Hepatocyte (in vitro differentiated cells): ENCODE measurements around the gene C12orf42. TPM values are rescaled to one million over a fixed set of nuclear protein-coding genes. Genes with fewer than 3 reads are reported as not detected.
"Not testable (repeated sequence)": the region's sequence is repeated elsewhere in the genome, so short reads cannot be mapped to it uniquely, and the experiment has no call there.

ENCODE experiments used
- DNase-seq: peaks from one replicate; pipeline ENCODE4 v3.0.0-alpha.2; 2016; ENCODE audit warnings: low spot score
- H2AFZ ChIP-seq: fragments of 200-600 bp; sonication (generic); 2 replicates; pipeline ENCODE4 v1.6.0; 2016; ENCODE audit warnings: antibody characterized with exemption, mild to moderate bottlenecking
- H3K27ac ChIP-seq: fragments of 200-600 bp; sonication (generic); 2 replicates; pipeline ENCODE4 v1.5.1; 2016; ENCODE audit warnings: mild to moderate bottlenecking
- H3K27me3 ChIP-seq: fragments of 200-600 bp; sonication (generic); 2 replicates; pipeline ENCODE4 v1.6.1; 2016
- H3K36me3 ChIP-seq: fragments of 200-600 bp; sonication (generic); replicated peaks from 2 replicates; pipeline ENCODE4 v1.5.1; 2016; ENCODE audit warnings: low read depth; ENCODE audit not compliant: insufficient read depth
- H3K4me1 ChIP-seq: fragments of 200-600 bp; sonication (generic); 2 replicates; pipeline ENCODE4 v1.5.1; 2016; ENCODE audit warnings: mild to moderate bottlenecking, moderate library complexity; ENCODE audit not compliant: insufficient read depth
- H3K4me2 ChIP-seq: fragments of 200-600 bp; sonication (generic); 2 replicates; pipeline ENCODE4 v1.6.0; 2016
- H3K4me3 ChIP-seq: fragments of 200-600 bp; sonication (generic); 2 replicates; pipeline ENCODE4 v1.5.1; 2016; ENCODE audit warnings: mild to moderate bottlenecking
- H3K79me2 ChIP-seq: fragments of 200-600 bp; sonication (generic); 2 replicates; pipeline ENCODE4 v1.6.0; 2017; ENCODE audit warnings: mild to moderate bottlenecking
- H3K9me2 ChIP-seq: fragments of 200-600 bp; sonication (generic); replicated peaks from 2 replicates; pipeline ENCODE4 v1.6.0; 2017; ENCODE audit warnings: mild to moderate bottlenecking; ENCODE audit not compliant: insufficient read depth
- H3K9me3 ChIP-seq: fragments of 200-600 bp; sonication (generic); 2 replicates; pipeline ENCODE4 v1.5.1; 2016; ENCODE audit warnings: low read depth, mild to moderate bottlenecking
- H4K20me1 ChIP-seq: fragments of 200-600 bp; sonication (generic); 2 replicates; pipeline ENCODE4 v1.6.0; 2016; ENCODE audit warnings: mild to moderate bottlenecking; ENCODE audit not compliant: insufficient read depth, poor library complexity, severe bottlenecking
- EZH2 ChIP-seq: fragments of 200-600 bp; sonication (generic); IDR thresholded peaks from 2 replicates; pipeline ENCODE4 v1.6.1; 2016; ENCODE audit warnings: antibody characterized with exemption, mild to moderate bottlenecking, borderline replicate concordance
- EZH2phosphoT487 ChIP-seq: fragments of 200-600 bp; sonication (generic); IDR thresholded peaks from one replicate; pipeline ENCODE4 v1.6.1; 2018; ENCODE audit warnings: antibody characterized with exemption, mild to moderate bottlenecking, low read depth, moderate library complexity; ENCODE audit not compliant: unreplicated experiment, severe bottlenecking
- WGBS: methylation state at CpG from one replicate; pipeline ENCODE4 v1.1.6; 2016; ENCODE audit warnings: low lambda C conversion rate; ENCODE audit errors: missing lambda C conversion rate; 5-methylcytosine and 5-hydroxymethylcytosine counted together
- polyA plus RNA-seq: library from polyadenylated mRNA; unstranded; fragments of >200 nt; fragmentation: Nextera tagmentation; extraction: Ambion mirVana; gene quantifications from 2 replicates; pipeline ENCODE4 v1.2.1, GENCODE V29; 2016
- total RNA-seq: library from RNA; depleted of rRNA; stranded (reverse); fragments of >200 nt; gene quantifications from 2 replicates; pipeline ENCODE4 v1.2.3, GENCODE V29; 2014
- TF ChIP-seq, protein P1 (sequence below): fragments of 200-600 bp; sonication (generic); IDR thresholded peaks from 2 replicates; pipeline ENCODE4 v1.5.1; 2016; ENCODE audit warnings: antibody characterized with exemption, mild to moderate bottlenecking; ENCODE audit not compliant: poor library complexity

Gene C12orf42
- total and polyA plus RNA-seq, 2 experiments from 2014 or later: not detected

GRCh38 chr12:103431387-103431786, 64.4 kb downstream of the C12orf42 start:
- Histone ChIP-seq H3K27ac (no peak overlapping the region), H3K27me3 (no peaks in the 10 kb centered on the region), H3K4me1 (no peaks in the 10 kb centered on the region), H3K9me2 (no peaks in the 10 kb centered on the region), H3K4me2 (no peak overlapping the region), H4K20me1 (no peaks in the 10 kb centered on the region), H2AFZ (no peak overlapping the region), H3K4me3 (no peak overlapping the region), H3K36me3 (no peaks in the 10 kb centered on the region), H3K79me2 (no peaks in the 10 kb centered on the region), H3K9me3 (no peaks in the 10 kb centered on the region)
- DNase-seq: no peak
- TF ChIP-seq EZH2 (no peak), EZH2phosphoT487 (no peak)
- TF ChIP-seq, protein P1, sequence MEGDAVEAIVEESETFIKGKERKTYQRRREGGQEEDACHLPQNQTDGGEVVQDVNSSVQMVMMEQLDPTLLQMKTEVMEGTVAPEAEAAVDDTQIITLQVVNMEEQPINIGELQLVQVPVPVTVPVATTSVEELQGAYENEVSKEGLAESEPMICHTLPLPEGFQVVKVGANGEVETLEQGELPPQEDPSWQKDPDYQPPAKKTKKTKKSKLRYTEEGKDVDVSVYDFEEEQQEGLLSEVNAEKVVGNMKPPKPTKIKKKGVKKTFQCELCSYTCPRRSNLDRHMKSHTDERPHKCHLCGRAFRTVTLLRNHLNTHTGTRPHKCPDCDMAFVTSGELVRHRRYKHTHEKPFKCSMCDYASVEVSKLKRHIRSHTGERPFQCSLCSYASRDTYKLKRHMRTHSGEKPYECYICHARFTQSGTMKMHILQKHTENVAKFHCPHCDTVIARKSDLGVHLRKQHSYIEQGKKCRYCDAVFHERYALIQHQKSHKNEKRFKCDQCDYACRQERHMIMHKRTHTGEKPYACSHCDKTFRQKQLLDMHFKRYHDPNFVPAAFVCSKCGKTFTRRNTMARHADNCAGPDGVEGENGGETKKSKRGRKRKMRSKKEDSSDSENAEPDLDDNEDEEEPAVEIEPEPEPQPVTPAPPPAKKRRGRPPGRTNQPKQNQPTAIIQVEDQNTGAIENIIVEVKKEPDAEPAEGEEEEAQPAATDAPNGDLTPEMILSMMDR: no peak
- WGBS: 100% methylated on average over 1 of the region's 1 CpG

- H4K20me1 ChIP-seq, H3K4me3 ChIP-seq, DNase-seq, H3K36me3 ChIP-seq, H3K27ac ChIP-seq, H3K4me1 ChIP-seq, H3K27me3 ChIP-seq, H3K9me2 ChIP-seq, H3K9me3 ChIP-seq, H3K4me2 ChIP-seq, H3K79me2 ChIP-seq, H2AFZ ChIP-seq: not testable (repeated sequence)
- WGBS: 58% methylated on average over 6 of the region's 6 CpGs
Observed at GRCh38 chr12:103425674-103426073, 70.1 kb downstream of the C12orf42 start.

GRCh38 chr12:103424849-103425586, 70.8 kb downstream of the C12orf42 start:
- not testable (repeated sequence) for H3K27ac ChIP-seq, H3K9me2 ChIP-seq, H3K4me3 ChIP-seq, H3K79me2 ChIP-seq, DNase-seq, H3K36me3 ChIP-seq, H3K4me2 ChIP-seq, H3K27me3 ChIP-seq, H4K20me1 ChIP-seq, H3K9me3 ChIP-seq, H2AFZ ChIP-seq, H3K4me1 ChIP-seq
- 65% methylated on average over 9 of the region's 9 CpGs for WGBS

- no peak overlapping the region for H3K4me3 ChIP-seq
- H3K27me3 ChIP-seq: no peaks in the 10 kb centered on the region
- H4K20me1 ChIP-seq: no peaks in the 10 kb centered on the region
- no peak for TF ChIP-seq EZH2phosphoT487
- H3K36me3 ChIP-seq: no peaks in the 10 kb centered on the region
- H3K4me2 ChIP-seq: no peak overlapping the region
- no peaks in the 10 kb centered on the region for H3K9me2 ChIP-seq
- H3K9me3 ChIP-seq: no peaks in the 10 kb centered on the region
- 56% methylated on average over 2 of the region's 2 CpGs for WGBS
- H3K4me1 ChIP-seq: no peaks in the 10 kb centered on the region
- H3K27ac ChIP-seq: no peak overlapping the region
- H2AFZ ChIP-seq: no peak overlapping the region
- no peak for DNase-seq
- H3K79me2 ChIP-seq: no peaks in the 10 kb centered on the region
Observed at GRCh38 chr12:103423516-103423910, 72.3 kb downstream of the C12orf42 start.

- Histone ChIP-seq H3K4me2 (no peak overlapping the region), H3K79me2 (no peaks in the 10 kb centered on the region), H3K4me3 (no peak overlapping the region), H3K27ac (no peak overlapping the region), H3K27me3 (no peaks in the 10 kb centered on the region), H2AFZ (no peak overlapping the region), H3K4me1 (no peaks in the 10 kb centered on the region), H3K9me2 (no peaks in the 10 kb centered on the region), H4K20me1 (no peaks in the 10 kb centered on the region), H3K36me3 (no peaks in the 10 kb centered on the region), H3K9me3 (no peaks in the 10 kb centered on the region)
- DNase-seq: no peak
- TF ChIP-seq, protein P1: no peak
- TF ChIP-seq EZH2 (no peak), EZH2phosphoT487 (no peak)
- WGBS: 59% methylated on average over 4 of the region's 4 CpGs
Observed at GRCh38 chr12:103422746-103423515, 72.8 kb downstream of the C12orf42 start.
